SW 1271 (cell line): ENCODE results near the gene SEC11A.
A peak's percentile ranks its signal among the peaks of the same experiment; 100 is the strongest.
"Not testable (repeated sequence)": the region's sequence is repeated elsewhere in the genome, so short reads cannot be mapped to it uniquely, and the experiment has no call there.

Experiments used
- DNase-seq, 2 experiments: peaks; one replicate each; lab custom pipeline; 2025; lab: John Stamatoyannopoulos, UW

The SEC11A gene

DNA sequence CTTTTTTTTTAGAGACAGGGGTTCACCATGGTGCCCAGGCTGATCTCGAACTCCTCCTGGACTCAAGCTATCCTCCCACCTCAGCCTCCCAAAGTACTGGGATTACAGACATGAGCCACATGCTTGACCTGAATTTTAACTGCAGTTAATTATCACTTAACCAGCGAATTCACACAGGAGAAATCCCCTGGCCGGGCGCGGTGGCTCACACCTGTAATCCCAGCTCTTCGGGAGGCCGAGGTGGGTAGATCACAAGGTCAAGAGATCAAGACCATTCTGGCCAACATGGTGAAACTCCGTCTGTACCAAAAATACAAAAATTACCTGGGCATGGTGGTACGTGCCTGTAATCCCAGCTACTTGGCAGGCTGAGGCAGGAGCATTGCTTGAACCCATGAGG lies 74.1 kb downstream of the SEC11A start:
- not testable (repeated sequence) for DNase-seq

DNA sequence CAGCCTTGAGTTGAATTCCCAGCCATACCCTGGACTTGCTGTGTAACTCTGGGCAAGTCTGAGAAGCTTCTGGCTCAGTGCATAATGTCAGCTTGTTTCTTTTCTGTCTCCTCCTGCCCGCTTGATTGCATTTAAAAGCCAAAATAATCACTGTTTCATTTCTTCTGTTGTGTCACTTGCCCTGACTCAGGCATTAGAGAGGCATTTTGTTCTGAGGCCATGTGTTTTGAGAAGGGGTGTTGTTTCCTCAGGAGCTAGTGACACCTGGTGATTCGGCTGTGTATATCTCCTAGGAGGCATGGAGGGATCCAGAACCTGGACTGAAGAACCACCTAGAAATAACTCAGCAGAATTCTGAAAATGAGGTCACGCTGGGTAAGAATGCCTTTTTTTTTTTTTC lies 77.8 kb downstream of the SEC11A start:
- peak in 1 of 2 experiments; percentile 32 for DNase-seq

- no peak for DNase-seq
Observed at GRCh38 chr15:84634228-84634837, 81.6 kb downstream of the SEC11A start.

DNA sequence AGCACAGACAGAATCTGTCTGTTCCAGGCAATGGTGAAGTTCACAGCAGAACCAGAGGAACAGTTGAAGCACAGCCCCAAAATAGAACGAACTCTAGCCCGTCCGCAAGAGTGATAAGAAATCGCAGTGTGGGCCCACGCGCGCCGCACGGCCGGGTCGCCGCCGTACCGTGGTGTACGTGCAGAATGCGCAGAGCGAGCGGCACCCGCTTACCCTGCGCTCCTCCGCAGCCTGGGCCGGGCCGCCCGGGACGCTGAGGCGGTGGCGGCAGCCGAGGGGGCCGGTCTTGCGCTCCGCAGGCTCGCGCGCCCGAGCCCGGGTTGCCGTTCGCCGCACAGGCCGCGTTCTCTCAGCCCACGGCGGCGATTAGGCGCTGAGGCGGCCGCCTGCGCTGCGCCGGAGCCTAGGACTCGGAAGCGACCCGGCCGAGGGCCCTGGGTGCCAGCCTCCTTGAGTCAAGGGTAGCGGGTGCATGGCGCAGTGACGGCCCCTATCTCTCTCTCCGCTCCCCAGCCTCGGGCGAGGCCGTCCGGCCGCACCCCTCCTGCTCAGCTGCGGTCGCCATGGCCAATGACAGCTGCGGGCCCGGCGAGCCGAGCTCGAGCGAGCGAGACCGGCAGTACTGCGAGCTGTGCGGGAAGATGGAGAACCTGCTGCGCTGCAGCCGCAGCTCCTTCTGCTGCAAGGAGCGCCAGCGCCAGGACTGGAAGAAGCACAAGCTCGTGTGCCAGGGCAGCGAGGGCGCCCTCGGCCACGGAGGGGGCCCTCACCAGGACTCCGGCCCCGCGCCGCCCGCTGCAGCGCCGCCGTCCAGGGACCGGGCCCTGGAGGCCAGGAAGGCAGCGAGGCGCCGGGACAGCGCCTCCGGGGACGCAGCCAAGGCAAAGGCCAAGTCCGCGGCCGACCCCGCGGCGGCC lies 82.4 kb downstream of the SEC11A start:
- DNase-seq, result no peak

DNA sequence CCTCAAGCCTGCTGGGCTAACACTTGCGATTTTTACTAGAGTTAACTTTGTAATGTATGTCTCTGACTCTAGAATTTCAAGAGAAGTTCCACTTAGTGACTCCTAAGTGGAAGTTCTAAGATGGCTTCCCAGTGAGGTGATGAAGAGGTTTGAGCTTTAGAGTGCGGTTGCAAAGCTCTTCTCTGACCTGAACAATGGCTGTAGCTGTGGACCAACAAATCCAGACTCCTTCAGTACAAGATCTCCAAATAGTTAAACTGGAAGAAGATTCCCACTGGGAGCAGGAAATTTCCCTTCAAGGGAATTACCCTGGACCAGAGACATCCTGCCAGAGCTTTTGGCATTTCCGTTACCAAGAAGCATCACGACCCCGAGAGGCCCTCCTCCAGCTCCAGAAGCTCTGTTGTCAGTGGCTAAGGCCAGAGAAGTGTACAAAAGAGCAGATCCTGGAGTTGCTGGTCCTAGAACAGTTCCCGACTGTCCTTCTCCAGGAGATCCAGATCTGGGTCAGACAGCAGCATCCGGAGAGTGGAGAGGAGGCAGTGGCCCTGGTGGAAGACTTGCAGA lies 84.2 kb downstream of the SEC11A start:
- no peak for DNase-seq

DNA sequence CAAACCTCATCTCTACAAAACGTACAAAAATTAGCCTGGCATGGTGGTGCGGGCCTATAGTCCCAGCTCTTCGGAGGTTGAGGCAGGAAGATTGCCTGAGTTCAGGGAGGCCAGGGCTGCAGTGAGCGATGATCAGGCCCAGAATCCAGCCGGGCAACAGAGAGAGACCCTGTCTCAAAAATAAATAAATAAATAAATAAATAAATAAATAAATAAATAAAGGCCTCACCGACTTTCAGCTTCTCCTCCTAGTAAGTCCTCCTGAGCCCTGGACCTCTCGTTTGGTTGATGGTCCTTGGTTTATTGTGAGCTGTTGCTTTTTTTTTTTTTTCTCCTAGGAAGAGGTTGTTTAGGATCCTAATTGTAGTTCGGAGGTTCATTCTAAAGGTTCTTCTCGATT lies 86.9 kb downstream of the SEC11A start:
- no peak for DNase-seq

DNA sequence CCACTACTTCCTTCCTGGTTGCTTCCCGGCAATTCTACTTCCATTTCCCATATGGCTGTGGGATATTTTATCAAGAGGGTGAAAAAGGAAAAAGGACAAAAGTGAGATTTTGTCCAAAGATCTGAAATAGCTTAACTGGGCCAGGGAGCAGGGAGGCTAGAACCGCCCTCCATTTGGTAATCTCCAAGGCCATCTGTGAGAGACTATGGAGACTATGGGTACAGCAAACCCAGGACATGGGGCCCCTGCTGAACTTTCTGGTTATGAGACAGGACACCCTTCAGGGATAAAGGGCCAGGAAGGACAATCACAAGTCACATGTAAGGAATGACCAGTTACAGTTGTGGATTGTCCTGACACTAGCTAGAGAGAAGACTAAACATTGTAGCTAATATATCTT lies 90.8 kb downstream of the SEC11A start:
- no peak for DNase-seq

GRCh38 chr15:84624359-84624758 lies 91.6 kb downstream of the SEC11A start:
- DNase-seq, result no peak

GRCh38 chr15:84621358-84621979 lies 94.5 kb downstream of the SEC11A start:
- no peak for DNase-seq

- no peak for DNase-seq
Observed at GRCh38 chr15:84620626-84621025, 95.3 kb downstream of the SEC11A start.
